AG04449 (cell line): Measurements from ENCODE around the gene FUT3.

Experiments
- CTCF ChIA-PET: fragments of 350-600 bp; formaldehyde crosslinking; extraction: SDS; loops from one replicate; lab custom pipeline; 2021; ENCODE audit warnings: antibody characterized with exemption; lab: Yijun Ruan, JAX
- POLR2A ChIA-PET: fragments of 400-600, 350-600 bp; formaldehyde crosslinking; extraction: SDS; loops from one replicate; lab custom pipeline; 2020; ENCODE audit warnings: antibody characterized with exemption, inconsistent platforms; lab: Yijun Ruan, JAX
- DNase-seq: peaks from one replicate; pipeline ENCODE4 v3.0.0-alpha.2; 2010; ENCODE audit warnings: low read depth, low spot score
- H3K4me3 ChIP-seq: 2 replicates; pipeline ENCODE4 v1.5.1; 2011; ENCODE audit warnings: low read depth, mild to moderate bottlenecking, control low read depth, low read length
- CTCF ChIP-seq: IDR thresholded peaks from one replicate; pipeline ENCODE4 v1.5.1; 2011; ENCODE audit warnings: mild to moderate bottlenecking, moderate library complexity, low read length, control low read depth, inconsistent platforms; ENCODE audit not compliant: insufficient read depth; ENCODE audit errors: missing control alignments

Gene FUT3

GRCh38 chr19:5800361-5801270 lies 50.6 kb downstream of the FUT3 start:
- DNase-seq: no peak
- ChIA-PET POLR2A (no interaction called here), CTCF (interaction anchor here (1.6 kb wide), 1 partner anchor 10 kb away, joined by 4 read pairs; the partner anchor contains the start of gene DUS3L)
- TF ChIP-seq CTCF: no peak
- H3K4me3 ChIP-seq: no peak overlapping the region

- no peak overlapping the region for H3K4me3 ChIP-seq
- no peak for TF ChIP-seq CTCF
- CTCF ChIA-PET: interaction anchor here (1.6 kb wide), 1 partner anchor 9 kb away, joined by 4 read pairs; the partner anchor contains the start of gene DUS3L
- POLR2A ChIA-PET: no interaction called here
- no peak for DNase-seq
These were observed 51.7 kb downstream of the FUT3 start for GRCh38 chr19:5799247-5800241.

- POLR2A ChIA-PET: no interaction called here
- TF ChIP-seq CTCF: no peak
- H3K4me3 ChIP-seq: no peak overlapping the region
- no peak for DNase-seq
- CTCF ChIA-PET: interaction anchor here (0.8 kb wide), 1 partner anchor 95 kb away, joined by 3 read pairs; no protein-coding TSS in a partner anchor
These were observed 53.0 kb downstream of the FUT3 start for GRCh38 chr19:5798244-5798643.

GRCh38 chr19:5795382-5795919 lies 55.8 kb downstream of the FUT3 start:
- no peak for DNase-seq
- ChIA-PET POLR2A (no interaction called here), CTCF (interaction anchor here (1.1 to 4.3 kb wide), 11 partner anchors 8 to 227 kb away, joined by 3 to 70 read pairs (median 5); partner anchors contain the start of gene NRTN)
- TF ChIP-seq CTCF: no peak
- no peak overlapping the region for H3K4me3 ChIP-seq

GRCh38 chr19:5793188-5793587 lies 58.1 kb downstream of the FUT3 start:
- H3K4me3 ChIP-seq: no peak overlapping the region
- ChIA-PET CTCF (interaction anchor here (0.9 to 4.3 kb wide), 11 partner anchors 9 to 230 kb away, joined by 3 to 70 read pairs (median 6); partner anchors contain the start of gene NRTN), POLR2A (no interaction called here)
- TF ChIP-seq CTCF: no peak
- no peak for DNase-seq
